ENCODE measurements around the gene HMGXB3.

HMGXB3 gene

GRCh38 chr5:150013931-150014330, 13.4 kb downstream of the HMGXB3 start:
- ChIA-PET POLR2A (no interaction called here), CTCF (interaction anchor here (0.9 kb wide), 1 partner anchor 149 kb away, joined by 3 read pairs; no protein-coding TSS in a partner anchor)
- TF ChIP-seq, protein P1, sequence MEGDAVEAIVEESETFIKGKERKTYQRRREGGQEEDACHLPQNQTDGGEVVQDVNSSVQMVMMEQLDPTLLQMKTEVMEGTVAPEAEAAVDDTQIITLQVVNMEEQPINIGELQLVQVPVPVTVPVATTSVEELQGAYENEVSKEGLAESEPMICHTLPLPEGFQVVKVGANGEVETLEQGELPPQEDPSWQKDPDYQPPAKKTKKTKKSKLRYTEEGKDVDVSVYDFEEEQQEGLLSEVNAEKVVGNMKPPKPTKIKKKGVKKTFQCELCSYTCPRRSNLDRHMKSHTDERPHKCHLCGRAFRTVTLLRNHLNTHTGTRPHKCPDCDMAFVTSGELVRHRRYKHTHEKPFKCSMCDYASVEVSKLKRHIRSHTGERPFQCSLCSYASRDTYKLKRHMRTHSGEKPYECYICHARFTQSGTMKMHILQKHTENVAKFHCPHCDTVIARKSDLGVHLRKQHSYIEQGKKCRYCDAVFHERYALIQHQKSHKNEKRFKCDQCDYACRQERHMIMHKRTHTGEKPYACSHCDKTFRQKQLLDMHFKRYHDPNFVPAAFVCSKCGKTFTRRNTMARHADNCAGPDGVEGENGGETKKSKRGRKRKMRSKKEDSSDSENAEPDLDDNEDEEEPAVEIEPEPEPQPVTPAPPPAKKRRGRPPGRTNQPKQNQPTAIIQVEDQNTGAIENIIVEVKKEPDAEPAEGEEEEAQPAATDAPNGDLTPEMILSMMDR (IDR thresholded peaks at IDR 0.05; ENCODE audit: insufficient read depth, low read length, missing control alignments): no peak
- H3K4me3 ChIP-seq (ENCODE audit: low read depth, low read length): no peak overlapping the region
- DNase-seq (ENCODE audit: low read depth, low spot score): no peak

GRCh38 chr5:150014456-150014855, 13.9 kb downstream of the HMGXB3 start:
- no peak overlapping the region for H3K4me3 ChIP-seq (ENCODE audit: low read depth, low read length)
- ChIA-PET POLR2A (no interaction called here), CTCF (interaction anchor here (0.9 kb wide), 1 partner anchor 148 kb away, joined by 3 read pairs; no protein-coding TSS in a partner anchor)
- no peak for DNase-seq (ENCODE audit: low read depth, low spot score)
- TF ChIP-seq, protein P1 (IDR thresholded peaks at IDR 0.05; ENCODE audit: insufficient read depth, low read length, missing control alignments): no peak

DNA sequence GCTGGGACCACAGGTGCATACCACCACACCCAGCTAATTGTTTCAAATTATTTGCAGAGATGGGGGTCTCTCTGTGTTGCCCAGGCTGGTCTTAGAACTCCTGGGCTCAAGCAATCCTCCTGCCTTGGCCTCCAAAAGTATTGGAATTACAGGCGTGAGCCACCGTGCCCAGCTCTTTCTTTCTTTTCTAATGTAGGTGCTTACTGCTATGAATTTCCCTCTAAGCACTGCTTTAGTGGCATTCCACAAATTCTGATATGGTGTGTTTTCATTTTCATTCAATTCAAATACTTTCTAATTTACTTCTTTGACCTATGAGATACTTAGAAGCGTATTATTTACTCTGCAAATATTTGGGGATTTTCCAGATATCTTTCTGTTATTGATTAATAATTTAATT, 14.9 kb downstream of the HMGXB3 start:
- CTCF ChIA-PET: interaction anchor here (0.8 kb wide), 1 partner anchor 10 kb away, joined by 3 read pairs; no protein-coding TSS in a partner anchor
- POLR2A ChIA-PET: no interaction called here
- TF ChIP-seq, protein P1 (IDR thresholded peaks at IDR 0.05; ENCODE audit: insufficient read depth, low read length, missing control alignments): no peak
- H3K4me3 ChIP-seq (ENCODE audit: low read depth, low read length): no peak overlapping the region
- DNase-seq (ENCODE audit: low read depth, low spot score): no peak

GRCh38 chr5:150016537-150016936, 16.0 kb downstream of the HMGXB3 start:
- TF ChIP-seq, protein P1 (IDR thresholded peaks at IDR 0.05; ENCODE audit: insufficient read depth, low read length, missing control alignments): no peak
- ChIA-PET CTCF (interaction anchor here (0.6 to 1.6 kb wide), 5 partner anchors 10 to 182 kb away, joined by 3 to 7 read pairs (median 4); partner anchors contain the start of genes HMGXB3 and TIGD6), POLR2A (no interaction called here)
- DNase-seq (ENCODE audit: low read depth, low spot score): no peak
- no peak overlapping the region for H3K4me3 ChIP-seq (ENCODE audit: low read depth, low read length)

DNA sequence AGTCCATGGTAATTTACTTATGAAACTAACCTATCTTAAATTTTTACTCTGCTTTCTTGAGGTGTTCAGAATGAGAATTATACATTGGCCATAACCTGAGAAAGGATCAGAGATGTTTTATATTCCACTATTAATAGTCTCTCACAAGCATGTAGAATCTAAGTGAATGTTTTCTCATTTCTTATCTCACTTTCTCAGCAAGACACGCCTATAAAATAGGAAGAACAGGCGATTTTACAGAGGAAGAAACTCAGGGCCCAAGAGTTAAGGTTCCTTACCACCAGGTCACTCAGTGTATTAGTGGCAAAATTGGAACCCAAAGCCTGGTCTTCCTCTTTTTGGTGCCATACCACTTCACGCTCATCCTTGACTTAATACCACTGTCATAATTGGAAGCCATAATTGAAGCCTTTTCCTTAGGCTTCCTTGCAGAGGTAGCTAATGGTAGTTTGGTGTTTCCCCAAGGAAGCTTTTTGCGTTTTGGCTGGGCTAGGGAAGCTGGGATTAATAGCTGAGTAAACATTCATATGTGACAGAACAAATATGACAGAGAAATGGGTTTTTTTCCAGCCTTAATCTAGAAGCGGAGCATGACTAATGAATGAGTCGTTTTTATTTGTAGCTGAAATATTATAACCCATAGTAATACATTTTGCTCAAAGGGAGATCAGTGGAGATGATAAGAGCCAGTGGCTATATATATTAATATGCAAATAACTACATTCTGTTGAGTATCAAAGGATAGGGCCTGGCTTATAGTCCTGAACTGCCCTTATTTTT, 16.9 kb downstream of the HMGXB3 start:
- no peak for DNase-seq (ENCODE audit: low read depth, low spot score)
- POLR2A ChIA-PET: interaction anchor here (0.5 kb wide), 1 partner anchor 158 kb away, joined by 3 read pairs; no protein-coding TSS in a partner anchor

DNA sequence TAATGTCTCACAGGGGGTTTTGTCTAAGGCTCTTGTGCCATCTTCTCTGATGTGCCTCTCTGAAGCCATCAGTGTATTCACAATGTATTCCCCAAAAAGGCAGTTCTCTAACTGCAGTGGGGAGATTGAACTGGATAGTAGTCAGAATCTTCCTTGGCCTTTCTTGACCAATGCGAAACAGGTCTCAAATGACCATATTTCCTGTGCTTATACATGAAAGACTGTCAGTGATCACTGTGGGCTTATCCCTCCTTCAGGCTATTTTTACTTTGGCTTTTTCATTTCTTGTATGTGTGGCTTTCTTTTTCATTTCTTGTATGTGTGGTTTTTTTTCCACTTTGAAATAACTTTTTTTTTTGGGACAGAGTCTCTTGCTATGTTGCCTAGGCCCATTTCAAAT, 19.7 kb downstream of the HMGXB3 start:
- no peak overlapping the region for H3K4me3 ChIP-seq (ENCODE audit: low read depth, low read length)
- DNase-seq (ENCODE audit: low read depth, low spot score): no peak
- TF ChIP-seq, protein P1 (IDR thresholded peaks at IDR 0.05; ENCODE audit: insufficient read depth, low read length, missing control alignments): no peak
- CTCF ChIA-PET: interaction anchor here (0.8 to 2.6 kb wide), 2 partner anchors 9 to 18 kb away, joined by 4 to 15 read pairs; partner anchors contain the start of genes HMGXB3 and TIGD6
- POLR2A ChIA-PET: interaction anchor here (1.1 kb wide), 1 partner anchor 16 kb away, joined by 3 read pairs; no protein-coding TSS in a partner anchor

More for the DNA sequence above, 16.9 kb downstream of the HMGXB3 start:
- TF ChIP-seq, protein P1 (IDR thresholded peaks at IDR 0.05; ENCODE audit: insufficient read depth, low read length, missing control alignments): no peak
- CTCF ChIA-PET: interaction anchor here (1.0 to 1.6 kb wide), 5 partner anchors 9 to 183 kb away, joined by 3 to 7 read pairs (median 4); partner anchors contain the start of genes HMGXB3 and TIGD6
- no peak overlapping the region for H3K4me3 ChIP-seq (ENCODE audit: low read depth, low read length)
